Omental fat pad (tissue), 4 donors: ENCODE data around the gene CAMK2B. TPM values are rescaled to one million over a fixed set of nuclear protein-coding genes. Genes with fewer than 3 reads are reported as not detected.

ENCODE experiments used
- ATAC-seq: fragments of 150-250 bp; one replicate; pipeline ENCODE4 v1.9.1; 2016; ENCODE audit warnings: mild to moderate bottlenecking, moderate library complexity; ENCODE audit not compliant: low FRiP score
- DNase-seq: peaks from one replicate; pipeline ENCODE4 v3.0.0-alpha.2; 2019; ENCODE audit warnings: low spot score
- total RNA-seq, 4 donors: library from RNA; depleted of rRNA; stranded (reverse); fragments of >200 nt; gene quantifications; one replicate each; pipeline ENCODE4 v1.1.0, GENCODE V29; 2016
- TF ChIP-seq, protein P1 (sequence below), 3 donors: fragments of 450-650 bp; IDR thresholded peaks; one replicate each; pipeline ENCODE4 v1.5.1; 2016 to 2017; ENCODE audit warnings: antibody characterized with exemption in 3 of 3, mild to moderate bottlenecking in 3 of 3, moderate library complexity in 2 of 3

The CAMK2B gene
- total RNA-seq, 4 donors from 2014 or later: 0.48 TPM; not detected in 3

DNA sequence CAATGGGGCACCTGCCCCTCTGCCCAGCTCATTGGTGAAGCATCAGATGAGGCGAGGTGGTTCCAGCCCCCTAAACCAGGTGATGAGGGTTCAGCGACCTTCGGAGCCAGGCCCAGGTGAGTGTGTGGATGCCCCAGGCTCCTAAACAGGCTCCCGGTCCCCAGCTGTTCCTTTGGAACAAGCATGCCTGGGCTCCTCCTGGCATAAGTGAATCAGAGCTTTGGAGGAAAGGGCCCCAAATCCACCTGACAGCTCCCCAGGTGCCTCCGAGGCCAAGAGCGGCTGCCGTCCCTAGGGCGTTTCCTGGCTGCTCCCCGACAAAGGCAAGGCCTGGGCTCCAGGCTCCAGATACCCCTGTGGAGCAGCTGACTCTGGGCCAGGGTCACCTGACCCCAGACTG lies 63.4 kb downstream of the CAMK2B start:
- DNase-seq: no peak
- no peak for ATAC-seq
- TF ChIP-seq, protein P1, sequence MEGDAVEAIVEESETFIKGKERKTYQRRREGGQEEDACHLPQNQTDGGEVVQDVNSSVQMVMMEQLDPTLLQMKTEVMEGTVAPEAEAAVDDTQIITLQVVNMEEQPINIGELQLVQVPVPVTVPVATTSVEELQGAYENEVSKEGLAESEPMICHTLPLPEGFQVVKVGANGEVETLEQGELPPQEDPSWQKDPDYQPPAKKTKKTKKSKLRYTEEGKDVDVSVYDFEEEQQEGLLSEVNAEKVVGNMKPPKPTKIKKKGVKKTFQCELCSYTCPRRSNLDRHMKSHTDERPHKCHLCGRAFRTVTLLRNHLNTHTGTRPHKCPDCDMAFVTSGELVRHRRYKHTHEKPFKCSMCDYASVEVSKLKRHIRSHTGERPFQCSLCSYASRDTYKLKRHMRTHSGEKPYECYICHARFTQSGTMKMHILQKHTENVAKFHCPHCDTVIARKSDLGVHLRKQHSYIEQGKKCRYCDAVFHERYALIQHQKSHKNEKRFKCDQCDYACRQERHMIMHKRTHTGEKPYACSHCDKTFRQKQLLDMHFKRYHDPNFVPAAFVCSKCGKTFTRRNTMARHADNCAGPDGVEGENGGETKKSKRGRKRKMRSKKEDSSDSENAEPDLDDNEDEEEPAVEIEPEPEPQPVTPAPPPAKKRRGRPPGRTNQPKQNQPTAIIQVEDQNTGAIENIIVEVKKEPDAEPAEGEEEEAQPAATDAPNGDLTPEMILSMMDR (IDR thresholded peaks at IDR 0.05): no peak

DNA sequence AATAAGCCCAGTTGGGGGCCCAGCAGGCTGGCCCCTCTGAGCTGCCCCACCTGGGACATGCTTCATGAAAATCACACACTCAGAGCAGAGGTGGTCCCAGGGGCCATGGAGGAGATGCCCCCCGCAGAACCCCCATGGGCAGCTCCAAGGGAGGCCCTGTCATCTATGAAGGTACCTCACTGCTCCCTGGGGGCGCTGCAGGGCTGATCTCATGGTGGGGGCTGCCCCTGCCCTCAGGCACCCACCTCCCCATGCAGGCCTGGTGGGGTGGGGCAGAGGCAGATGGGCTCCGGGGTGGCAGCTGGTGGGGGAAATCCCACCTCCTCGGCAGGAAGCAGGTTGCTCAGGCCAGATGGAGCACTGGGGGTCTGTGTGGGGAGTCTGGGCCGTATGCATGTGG lies 64.2 kb downstream of the CAMK2B start:
- ATAC-seq: no peak
- TF ChIP-seq, protein P1 (IDR thresholded peaks at IDR 0.05): no peak

DNA sequence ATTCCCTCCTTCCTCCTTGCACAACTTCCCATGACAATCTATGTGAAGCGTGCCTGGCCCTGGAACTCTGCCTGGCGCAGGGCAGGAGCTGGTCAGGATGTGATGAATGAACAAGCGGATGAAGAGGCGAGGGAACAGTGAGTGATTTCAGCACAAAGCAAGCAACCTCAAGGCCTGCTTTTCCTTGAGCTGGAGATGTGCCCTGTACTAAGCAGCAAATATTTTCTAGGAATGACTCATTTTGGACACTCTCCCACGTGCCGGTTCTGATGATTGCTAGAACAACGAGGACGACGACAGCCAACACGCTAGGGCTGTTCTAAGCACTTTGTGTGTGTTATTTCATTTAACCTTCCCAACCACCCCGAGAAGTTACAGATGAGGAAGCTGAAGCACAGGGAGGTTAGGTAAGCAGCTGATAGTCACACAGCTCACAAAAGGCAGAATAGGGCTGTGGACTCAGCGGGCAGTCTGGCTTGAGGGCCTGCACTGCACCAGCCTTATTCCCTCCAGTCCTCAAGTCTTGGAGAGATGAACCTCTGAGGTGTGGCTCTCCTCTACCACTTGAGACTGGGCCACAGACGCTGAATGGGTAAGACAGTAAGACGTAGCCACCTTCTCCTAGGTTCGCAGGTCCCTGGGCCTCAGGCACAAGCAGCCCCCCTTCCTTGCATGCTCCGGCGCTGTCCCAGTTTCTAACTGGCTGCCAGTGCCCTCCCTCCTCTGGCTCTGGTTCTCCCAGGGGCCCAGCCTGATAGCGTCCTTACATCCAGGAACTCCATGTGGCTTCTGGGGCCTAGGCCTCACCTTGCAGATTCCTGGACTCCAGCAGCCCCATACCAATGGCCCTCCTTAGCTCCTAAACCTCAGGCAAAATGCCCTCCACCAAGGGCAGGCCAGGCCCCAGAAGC lies 65.6 kb downstream of the CAMK2B start:
- DNase-seq (no peak), ATAC-seq (peak; percentile 83)
- TF ChIP-seq, protein P1 (IDR thresholded peaks at IDR 0.05): no peak

More for the DNA sequence above, 64.2 kb downstream of the CAMK2B start:
- DNase-seq: no peak

GRCh38 chr7:44258865-44259546 lies 66.4 kb downstream of the CAMK2B start:
- TF ChIP-seq, protein P1 (IDR thresholded peaks at IDR 0.05): no peak
- ATAC-seq (no peak), DNase-seq (no peak)

GRCh38 chr7:44258423-44258760 lies 67.0 kb downstream of the CAMK2B start:
- DNase-seq (no peak), ATAC-seq (no peak)
- TF ChIP-seq, protein P1 (IDR thresholded peaks at IDR 0.05): no peak

DNA sequence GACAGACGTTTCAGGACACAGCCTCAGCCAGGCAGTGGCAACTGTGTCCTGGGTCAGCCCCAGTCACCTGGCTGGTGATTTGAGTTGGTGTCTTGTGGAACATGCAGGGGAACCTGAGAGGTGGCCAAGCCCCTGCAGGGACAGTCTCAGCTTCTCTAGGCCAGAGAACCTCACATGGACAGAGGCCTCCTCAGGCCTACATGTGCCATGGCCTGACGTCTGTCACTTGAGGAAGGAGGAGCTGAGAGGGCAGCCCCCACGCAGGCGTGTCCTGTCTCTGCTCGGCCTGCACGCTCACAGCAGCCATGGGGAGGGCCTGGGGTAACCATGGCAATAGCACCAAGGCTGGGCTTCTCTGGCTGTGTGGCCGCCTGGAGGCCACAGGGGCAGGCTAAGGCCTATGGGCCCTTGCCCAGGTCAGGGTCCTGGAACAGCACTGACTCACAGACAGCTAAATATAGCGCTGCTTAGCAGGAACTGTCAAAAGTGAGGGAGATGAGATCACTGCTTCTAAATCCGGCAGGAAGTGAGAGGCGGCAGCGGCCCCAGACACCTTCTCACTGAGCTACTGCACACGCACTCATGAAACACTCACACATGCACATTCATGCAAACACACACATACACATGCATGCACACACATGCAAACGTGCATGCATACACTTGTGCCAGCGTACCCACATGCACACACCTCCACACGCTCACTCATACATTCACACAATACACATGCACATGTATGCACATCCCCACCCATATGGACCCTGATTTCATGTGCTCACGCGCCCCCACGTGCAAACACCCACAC lies 67.6 kb downstream of the CAMK2B start:
- ATAC-seq (no peak), DNase-seq (no peak)

More for the DNA sequence above, 67.6 kb downstream of the CAMK2B start:
- TF ChIP-seq, protein P1 (IDR thresholded peaks at IDR 0.05): no peak
